ENCODE data around the gene DNAI4.
"Not testable (repeated sequence)": the region's sequence is repeated elsewhere in the genome, so short reads cannot be mapped to it uniquely, and the experiment has no call there.

- not testable (repeated sequence) for TF ChIP-seq POLR2AphosphoS5, CTCF, POLR2A (IDR thresholded peaks at IDR 0.05)
Observed at GRCh38 chr1:66966188-66966873, 41.7 kb upstream of the DNAI4 start.

All from transverse colon (tissue), 4 donors.